HG03025 (cell line): Measurements from ENCODE around the gene WSCD2.

Experiments used
- ATAC-seq: cut with Tn5 transposase; IDR thresholded peaks from one replicate; pipeline ENCODE4 v1.9.1; 2021; ENCODE audit warnings: mild to moderate bottlenecking, moderate library complexity; ENCODE audit not compliant: unreplicated experiment, low FRiP score

The WSCD2 gene

DNA sequence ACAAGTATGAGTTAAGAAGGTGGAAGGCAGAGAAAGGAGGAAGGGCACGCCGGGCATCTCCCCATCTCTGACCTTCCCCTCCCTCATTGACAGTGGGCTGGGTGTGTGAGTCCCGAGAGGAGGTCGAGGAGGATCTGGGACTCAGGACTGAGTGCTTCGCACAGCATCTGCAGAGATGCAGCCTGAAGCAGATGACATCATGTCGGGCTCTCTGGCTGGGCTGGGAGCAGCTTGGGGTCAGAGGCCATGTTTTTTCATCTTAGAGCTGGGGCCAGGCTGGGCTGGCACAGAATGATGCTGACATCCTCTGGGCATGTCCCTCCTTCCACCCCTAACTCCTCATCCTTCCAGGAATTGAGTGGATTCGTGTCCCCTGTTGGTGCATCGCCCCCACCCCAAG, 166.6 kb downstream of the WSCD2 start:
- ATAC-seq: no peak

DNA sequence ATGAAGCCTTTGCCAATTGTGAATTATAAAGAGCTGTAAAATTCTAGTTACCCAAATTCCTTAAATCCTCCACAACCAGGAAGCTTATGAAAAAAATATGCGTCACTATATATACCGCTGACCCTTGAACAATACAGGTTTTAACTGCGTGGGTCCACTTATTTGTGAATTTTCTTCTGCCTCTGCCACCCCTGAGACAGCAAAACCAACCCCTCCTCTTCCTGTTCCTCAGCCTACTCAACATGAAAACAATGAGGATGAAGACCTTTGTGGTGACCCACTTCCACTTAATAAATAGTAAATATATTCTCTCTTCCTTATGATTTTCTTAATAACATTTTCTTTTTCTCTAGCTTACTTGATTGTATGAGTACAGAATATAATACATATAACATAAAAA, 167.9 kb downstream of the WSCD2 start:
- no peak for ATAC-seq

GRCh38 chr12:108297424-108297823, 168.3 kb downstream of the WSCD2 start:
- no peak for ATAC-seq

GRCh38 chr12:108297895-108298760, 169.0 kb downstream of the WSCD2 start:
- ATAC-seq: no peak

GRCh38 chr12:108298761-108299275, 169.7 kb downstream of the WSCD2 start:
- no peak for ATAC-seq

DNA sequence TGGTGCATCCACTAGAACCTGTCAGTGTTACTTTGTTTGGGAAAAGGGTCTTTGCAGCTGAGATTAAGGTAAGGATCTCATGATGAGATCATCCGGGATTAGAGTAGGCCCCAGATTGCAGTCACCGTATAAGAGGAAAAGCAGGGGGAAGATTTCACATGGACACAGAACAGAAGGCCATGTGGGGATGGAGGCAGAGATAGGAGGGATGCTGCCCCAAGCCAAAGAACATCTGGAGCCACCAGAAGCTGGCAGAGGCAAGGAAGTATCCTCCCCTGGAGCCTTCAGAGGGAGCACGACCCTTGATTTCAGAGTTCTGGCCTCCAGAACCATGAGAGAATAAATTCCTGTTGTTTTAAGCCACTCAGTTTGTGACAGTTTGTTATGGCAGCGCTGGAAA, 170.4 kb downstream of the WSCD2 start:
- no peak for ATAC-seq
